ENCODE results near the gene FAM234B.

The FAM234B gene

DNA sequence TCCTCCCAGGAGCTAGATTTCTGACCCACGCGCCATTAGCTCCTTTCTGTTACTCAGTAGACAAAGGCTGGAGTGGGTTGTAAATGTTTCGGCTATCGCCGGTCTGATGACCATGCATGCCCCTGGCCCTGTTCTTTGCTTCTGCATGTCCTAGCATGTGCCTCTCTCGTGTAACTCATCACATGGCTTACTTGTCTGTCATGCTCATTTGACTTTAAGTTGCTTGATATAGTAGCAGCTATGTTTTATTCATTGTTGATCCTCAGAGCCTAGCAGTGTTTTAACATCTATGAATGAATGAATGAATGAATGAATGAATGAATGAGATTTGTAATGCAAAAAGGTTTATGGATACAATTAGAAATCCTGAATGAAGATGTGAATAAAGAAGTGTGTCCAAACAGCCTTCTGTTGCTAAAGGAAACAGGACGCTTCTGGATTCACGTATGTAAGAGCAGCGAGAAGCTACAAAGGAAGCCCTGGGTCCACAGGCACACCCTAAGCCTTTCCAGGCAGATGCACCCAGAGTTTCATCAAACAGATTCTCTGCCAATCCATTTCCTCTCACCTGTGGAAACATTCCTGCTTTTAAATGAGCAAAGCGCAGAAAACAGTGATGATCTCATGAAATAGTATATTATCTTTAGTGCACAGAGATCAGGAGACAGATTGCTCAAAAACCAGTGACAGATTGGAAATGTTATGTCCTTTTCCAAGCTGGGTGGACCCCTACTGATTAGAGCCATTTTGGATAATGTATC is 55.8 kb downstream of the FAM234B start:
- Histone ChIP-seq H3K9me3 (ENCODE audit: control insufficient read depth, low read length) (no peaks in the 10 kb centered on the region), H3K9ac (ENCODE audit: low read length) (peak overlapping the region; percentile 36), H3K36me3 (ENCODE audit: control insufficient read depth, insufficient read depth, low read length) (no peaks in the 10 kb centered on the region), H3K4me1 (ENCODE audit: control insufficient read depth, insufficient read depth, low read length) (peaks cover 42% of the 10 kb centered on the region), H3K4me3 (ENCODE audit: low read length) (no peak overlapping the region), H3K27me3 (ENCODE audit: control insufficient read depth, insufficient read depth, low read length) (no peaks in the 10 kb centered on the region)

DNA sequence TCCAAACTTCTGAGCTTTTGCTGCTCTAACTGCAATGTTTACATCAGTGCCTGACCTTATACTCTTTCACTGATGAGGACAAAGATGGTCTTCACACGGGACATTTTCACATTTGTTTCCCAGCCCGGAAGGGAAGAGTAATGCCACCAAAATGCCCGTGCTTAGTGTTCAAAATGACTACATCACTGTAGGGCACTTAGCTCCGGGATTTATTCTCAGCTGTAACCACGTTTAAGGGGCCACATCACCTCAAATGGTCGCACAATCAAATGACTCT is 56.4 kb downstream of the FAM234B start:
- H3K4me1 ChIP-seq (ENCODE audit: control insufficient read depth, insufficient read depth, low read length): peaks cover 42% of the 10 kb centered on the region
- no peaks in the 10 kb centered on the region for H3K36me3 ChIP-seq (ENCODE audit: control insufficient read depth, insufficient read depth, low read length)
- peak overlapping the region; percentile 36 for H3K9ac ChIP-seq (ENCODE audit: low read length)
- no peaks in the 10 kb centered on the region for H3K9me3 ChIP-seq (ENCODE audit: control insufficient read depth, low read length)
- no peak overlapping the region for H3K4me3 ChIP-seq (ENCODE audit: low read length)
- no peaks in the 10 kb centered on the region for H3K27me3 ChIP-seq (ENCODE audit: control insufficient read depth, insufficient read depth, low read length)

DNA sequence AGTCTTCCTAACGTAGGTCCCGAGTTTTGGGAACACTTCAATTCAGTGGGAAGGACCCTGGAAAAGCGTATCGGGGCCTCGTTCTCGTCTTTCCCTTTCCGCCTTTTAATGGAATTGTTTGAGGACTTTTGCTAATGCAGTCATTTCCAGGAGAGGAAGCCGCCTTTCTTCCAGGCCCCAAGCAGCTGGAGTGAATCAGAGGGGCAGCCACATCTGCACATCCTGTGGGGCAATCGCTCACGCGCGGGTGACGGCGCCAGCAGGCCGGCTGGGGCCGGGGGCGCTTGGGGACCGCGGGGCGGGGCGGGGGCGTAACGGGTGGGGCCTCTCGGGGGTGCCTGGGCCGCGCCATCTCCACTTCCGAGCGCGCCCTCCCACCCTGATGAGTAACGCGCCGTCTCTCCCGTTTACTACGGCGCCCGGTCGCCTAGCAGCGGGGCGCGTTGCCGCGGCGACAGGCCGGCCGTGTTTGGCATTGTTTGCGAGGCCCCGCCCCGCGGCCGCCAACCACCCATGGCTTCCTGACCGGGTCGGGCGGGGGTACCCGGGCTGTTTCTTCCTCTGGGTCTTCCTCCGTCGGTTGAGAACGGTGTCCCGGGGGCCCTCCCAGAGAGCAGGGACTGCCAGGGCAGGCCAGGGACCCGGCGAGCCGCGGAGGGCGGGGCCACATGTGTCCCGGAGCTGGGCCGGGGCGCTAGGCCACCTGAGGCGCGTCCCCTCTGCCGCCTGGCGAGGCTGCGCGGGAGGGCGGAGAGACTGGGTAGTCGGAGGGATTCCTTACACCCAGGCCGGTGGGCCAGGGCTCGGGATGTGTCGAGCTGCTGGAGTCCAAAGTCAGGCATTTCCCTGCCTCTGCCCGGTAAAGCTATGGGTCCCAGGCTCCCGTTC is 56.9 kb downstream of the FAM234B start:
- peak overlapping the region; percentile 67 for H3K9ac ChIP-seq (ENCODE audit: low read length)

DNA sequence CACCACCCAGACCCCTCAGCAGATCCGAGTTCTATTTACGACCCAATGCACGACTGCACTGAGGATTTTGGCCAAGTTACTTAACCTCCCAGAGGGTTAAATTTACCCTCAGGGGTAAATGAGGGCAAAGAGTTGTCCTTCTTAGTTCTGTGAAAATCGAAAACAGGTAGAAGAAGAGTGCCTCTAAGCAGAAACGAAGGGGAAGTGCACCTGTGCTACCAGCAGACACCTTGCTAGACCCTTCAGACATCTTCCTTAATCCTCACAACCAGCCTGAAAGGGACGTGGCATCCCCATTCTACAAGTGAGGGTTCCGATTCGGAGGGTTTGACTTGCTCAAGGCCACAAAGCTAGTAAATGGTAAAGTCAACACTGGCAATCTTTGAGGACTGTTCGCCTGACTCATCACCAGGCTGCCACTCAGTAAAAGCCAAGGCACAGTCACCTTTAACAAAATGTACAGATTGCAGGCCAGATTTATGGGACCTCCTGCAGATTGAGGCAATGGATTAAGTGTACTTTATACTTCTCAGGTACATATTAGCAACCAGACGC is 57.7 kb downstream of the FAM234B start:
- Histone ChIP-seq H3K9ac (ENCODE audit: low read length) (peak overlapping the region; percentile 67), H3K4me3 (ENCODE audit: low read length) (no peak overlapping the region), H3K36me3 (ENCODE audit: control insufficient read depth, insufficient read depth, low read length) (no peaks in the 10 kb centered on the region), H3K9me3 (ENCODE audit: control insufficient read depth, low read length) (no peaks in the 10 kb centered on the region), H3K4me1 (ENCODE audit: control insufficient read depth, insufficient read depth, low read length) (peaks cover 42% of the 10 kb centered on the region), H3K27me3 (ENCODE audit: control insufficient read depth, insufficient read depth, low read length) (no peaks in the 10 kb centered on the region)

More for the DNA sequence above, 56.9 kb downstream of the FAM234B start:
- peaks cover 42% of the 10 kb centered on the region for H3K4me1 ChIP-seq (ENCODE audit: control insufficient read depth, insufficient read depth, low read length)
- no peaks in the 10 kb centered on the region for H3K36me3 ChIP-seq (ENCODE audit: control insufficient read depth, insufficient read depth, low read length)
- H3K9me3 ChIP-seq (ENCODE audit: control insufficient read depth, low read length): no peaks in the 10 kb centered on the region
- no peaks in the 10 kb centered on the region for H3K27me3 ChIP-seq (ENCODE audit: control insufficient read depth, insufficient read depth, low read length)
- H3K4me3 ChIP-seq (ENCODE audit: low read length): no peak overlapping the region

DNA sequence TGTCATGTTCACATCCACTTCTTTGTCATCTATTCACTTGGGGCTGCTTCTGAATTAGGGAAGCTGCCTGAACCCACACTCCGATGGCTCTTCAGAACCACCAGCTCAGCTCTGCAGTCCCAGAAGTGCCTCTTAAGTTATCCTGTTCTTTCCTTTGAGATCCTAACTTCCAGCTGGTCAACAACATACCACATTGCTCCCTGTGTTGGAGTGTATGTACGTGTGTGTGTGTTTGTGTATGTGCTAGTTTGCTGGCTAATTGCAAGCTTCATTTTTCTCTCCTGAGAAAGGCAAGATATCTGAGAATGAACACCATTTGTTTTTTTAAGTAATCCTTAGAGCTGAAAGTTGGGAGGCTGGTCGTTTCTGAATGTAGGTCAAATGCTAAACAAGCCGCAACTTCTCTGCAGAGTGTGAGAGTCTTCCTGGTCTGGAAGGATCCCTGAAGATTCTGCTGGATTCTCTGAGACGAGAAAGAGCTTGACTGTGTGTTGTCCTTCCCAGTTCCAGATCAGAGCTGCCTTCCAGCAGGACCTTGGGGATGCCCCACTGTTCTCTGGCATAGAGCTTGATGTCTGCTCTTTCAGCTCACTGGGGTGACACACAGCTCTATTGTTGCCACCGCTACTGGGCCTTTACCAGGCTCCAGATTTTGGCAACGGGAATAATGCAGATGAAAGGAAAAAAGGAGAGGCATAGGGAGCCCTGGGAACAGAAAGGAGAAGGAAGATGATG is 58.4 kb downstream of the FAM234B start:
- Histone ChIP-seq H3K4me1 (ENCODE audit: control insufficient read depth, insufficient read depth, low read length) (peaks cover 35% of the 10 kb centered on the region), H3K36me3 (ENCODE audit: control insufficient read depth, insufficient read depth, low read length) (no peaks in the 10 kb centered on the region), H3K9ac (ENCODE audit: low read length) (no peak overlapping the region), H3K4me3 (ENCODE audit: low read length) (no peak overlapping the region), H3K27me3 (ENCODE audit: control insufficient read depth, insufficient read depth, low read length) (no peaks in the 10 kb centered on the region), H3K9me3 (ENCODE audit: control insufficient read depth, low read length) (no peaks in the 10 kb centered on the region)

DNA sequence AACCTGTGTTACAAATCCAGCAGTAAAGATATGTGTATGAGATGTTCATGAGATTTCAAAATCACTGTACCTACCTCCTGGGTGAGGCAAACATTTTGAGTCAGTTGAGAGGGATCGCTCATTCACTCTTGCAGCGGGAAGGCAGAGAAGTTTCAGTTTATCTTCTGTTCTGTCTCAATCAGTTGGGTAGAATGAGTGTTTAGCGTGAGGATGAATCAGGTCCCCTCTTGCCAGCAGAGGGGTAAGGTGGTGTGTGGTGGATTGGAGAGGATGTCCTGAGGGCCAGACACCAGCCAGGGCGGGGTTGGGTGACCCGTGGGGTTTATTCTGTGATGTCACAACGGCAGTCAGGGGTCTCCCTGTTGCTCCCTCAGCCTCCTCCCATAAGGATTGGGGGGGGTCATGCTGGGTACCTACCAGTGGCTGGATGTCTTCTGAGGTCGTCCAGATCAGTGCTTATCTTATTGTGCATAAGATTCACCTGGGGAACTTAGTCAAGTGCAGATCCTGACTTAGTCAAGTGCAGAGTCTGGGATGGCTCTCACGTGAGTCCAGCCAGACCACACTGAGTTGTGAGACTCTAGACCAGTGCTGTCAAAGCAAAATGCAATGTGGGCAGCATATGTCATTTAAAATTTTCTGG is 59.3 kb downstream of the FAM234B start, which contains the start of gene GSG1:
TSS of gene GSG1 (minus strand) at position 277 of the 643 bp plus-strand sequence. CDS start at position 122, 155 bp downstream.
- no peak within 1 kb of the TSS for H3K4me3 ChIP-seq (ENCODE audit: low read length)
- H3K4me1 ChIP-seq (ENCODE audit: control insufficient read depth, insufficient read depth, low read length): peaks cover 29% of the 10 kb centered on the region
- no peaks in the 10 kb centered on the region for H3K27me3 ChIP-seq (ENCODE audit: control insufficient read depth, insufficient read depth, low read length)
- no peaks in the 10 kb centered on the region for H3K36me3 ChIP-seq (ENCODE audit: control insufficient read depth, insufficient read depth, low read length)
- no peaks in the 10 kb centered on the region for H3K9me3 ChIP-seq (ENCODE audit: control insufficient read depth, low read length)
- H3K9ac ChIP-seq (ENCODE audit: low read length): no peak within 1 kb of the TSS

DNA sequence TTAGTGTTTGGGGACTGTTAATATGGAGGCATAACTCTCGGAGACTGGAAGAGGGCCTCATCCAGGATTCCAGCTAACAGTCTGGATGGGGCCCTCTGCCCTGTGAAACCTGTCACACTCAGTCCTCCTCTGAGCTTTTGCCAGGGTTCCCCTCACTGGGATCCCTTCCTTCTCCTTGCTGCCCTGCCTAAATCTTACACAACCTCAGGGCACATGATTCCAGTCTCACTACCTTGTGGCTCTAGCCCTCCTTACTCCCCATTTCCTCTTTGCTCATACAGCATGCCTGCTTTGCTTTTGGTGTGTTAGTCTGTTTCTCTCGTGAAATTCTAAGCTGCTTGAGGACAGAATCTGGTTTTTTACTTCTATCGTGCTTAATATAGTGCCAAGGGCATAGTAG is 60.2 kb downstream of the FAM234B start:
- Histone ChIP-seq H3K27me3 (ENCODE audit: control insufficient read depth, insufficient read depth, low read length) (no peaks in the 10 kb centered on the region), H3K9ac (ENCODE audit: low read length) (no peak overlapping the region), H3K9me3 (ENCODE audit: control insufficient read depth, low read length) (no peaks in the 10 kb centered on the region), H3K4me3 (ENCODE audit: low read length) (no peak overlapping the region), H3K4me1 (ENCODE audit: control insufficient read depth, insufficient read depth, low read length) (peaks cover 21% of the 10 kb centered on the region), H3K36me3 (ENCODE audit: control insufficient read depth, insufficient read depth, low read length) (no peaks in the 10 kb centered on the region)

DNA sequence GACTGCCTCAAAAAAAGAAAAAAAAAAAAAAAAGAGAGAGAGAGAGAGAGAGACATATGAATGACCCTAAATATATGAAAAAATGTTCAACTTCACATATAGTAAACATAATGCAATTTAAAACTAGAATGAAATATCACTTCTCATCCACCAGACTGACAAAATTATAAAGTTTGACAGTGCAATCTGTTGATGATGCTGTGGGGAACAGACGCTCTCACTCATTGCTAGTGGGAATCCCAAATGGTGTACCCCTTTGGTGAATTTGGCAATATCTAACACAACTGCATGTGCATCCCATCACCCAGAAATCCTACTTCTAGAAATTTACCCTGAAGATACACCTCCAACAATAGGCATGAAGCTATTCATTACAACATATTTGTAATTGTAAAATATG is 61.6 kb downstream of the FAM234B start:
- H3K9me3 ChIP-seq (ENCODE audit: control insufficient read depth, low read length): no peaks in the 10 kb centered on the region

DNA sequence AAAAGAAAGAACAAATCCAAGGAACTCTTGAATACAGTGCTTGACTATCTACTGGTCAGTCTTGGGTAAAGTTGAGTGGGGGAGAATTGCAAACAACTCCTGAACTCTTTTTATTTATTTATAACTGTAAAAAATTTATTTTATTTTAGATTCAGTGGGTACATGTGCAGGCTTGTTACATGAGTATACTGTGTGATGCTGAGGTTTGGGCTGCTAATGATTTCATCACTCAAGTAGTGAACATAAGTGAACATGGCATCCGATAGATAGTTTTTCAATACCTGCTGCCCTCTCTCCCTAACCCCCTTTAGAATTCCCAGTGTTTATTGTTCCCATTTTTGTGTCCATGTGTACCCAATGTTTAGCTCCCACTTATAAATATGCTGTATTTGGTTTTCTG is 62.5 kb downstream of the FAM234B start:
- Histone ChIP-seq H3K9ac (ENCODE audit: low read length) (no peak overlapping the region), H3K4me1 (ENCODE audit: control insufficient read depth, insufficient read depth, low read length) (peaks cover 10% of the 10 kb centered on the region), H3K9me3 (ENCODE audit: control insufficient read depth, low read length) (no peaks in the 10 kb centered on the region), H3K27me3 (ENCODE audit: control insufficient read depth, insufficient read depth, low read length) (no peaks in the 10 kb centered on the region), H3K4me3 (ENCODE audit: low read length) (no peak overlapping the region), H3K36me3 (ENCODE audit: control insufficient read depth, insufficient read depth, low read length) (no peaks in the 10 kb centered on the region)

More for the DNA sequence above, 61.6 kb downstream of the FAM234B start:
- no peaks in the 10 kb centered on the region for H3K36me3 ChIP-seq (ENCODE audit: control insufficient read depth, insufficient read depth, low read length)
- H3K27me3 ChIP-seq (ENCODE audit: control insufficient read depth, insufficient read depth, low read length): no peaks in the 10 kb centered on the region
- no peak overlapping the region for H3K4me3 ChIP-seq (ENCODE audit: low read length)
- H3K9ac ChIP-seq (ENCODE audit: low read length): no peak overlapping the region
- H3K4me1 ChIP-seq (ENCODE audit: control insufficient read depth, insufficient read depth, low read length): peaks cover 14% of the 10 kb centered on the region

DNA sequence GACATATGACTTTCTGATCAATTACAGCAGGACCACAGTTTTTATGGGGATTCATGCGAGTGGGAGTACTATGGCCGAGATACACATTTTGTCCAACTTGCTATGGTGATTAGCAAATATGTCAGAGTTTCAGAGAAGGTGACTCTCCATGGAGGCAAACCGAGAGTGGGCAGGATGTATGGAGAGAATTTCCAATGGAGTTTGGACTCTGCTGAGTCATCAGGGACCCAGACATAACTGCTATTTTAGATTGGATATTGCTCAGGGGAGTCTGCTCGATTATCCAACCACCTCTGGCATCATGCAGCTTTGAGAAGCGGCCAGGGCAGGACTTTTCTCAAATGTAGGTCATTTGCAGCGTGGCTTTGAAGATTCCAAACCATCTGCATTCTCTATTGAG is 68.8 kb downstream of the FAM234B start:
- Histone ChIP-seq H3K9me3 (ENCODE audit: control insufficient read depth, low read length) (no peaks in the 10 kb centered on the region), H3K9ac (ENCODE audit: low read length) (no peak overlapping the region), H3K4me3 (ENCODE audit: low read length) (no peak overlapping the region), H3K36me3 (ENCODE audit: control insufficient read depth, insufficient read depth, low read length) (no peaks in the 10 kb centered on the region), H3K4me1 (ENCODE audit: control insufficient read depth, insufficient read depth, low read length) (no peaks in the 10 kb centered on the region), H3K27me3 (ENCODE audit: control insufficient read depth, insufficient read depth, low read length) (peaks cover 3% of the 10 kb centered on the region)

DNA sequence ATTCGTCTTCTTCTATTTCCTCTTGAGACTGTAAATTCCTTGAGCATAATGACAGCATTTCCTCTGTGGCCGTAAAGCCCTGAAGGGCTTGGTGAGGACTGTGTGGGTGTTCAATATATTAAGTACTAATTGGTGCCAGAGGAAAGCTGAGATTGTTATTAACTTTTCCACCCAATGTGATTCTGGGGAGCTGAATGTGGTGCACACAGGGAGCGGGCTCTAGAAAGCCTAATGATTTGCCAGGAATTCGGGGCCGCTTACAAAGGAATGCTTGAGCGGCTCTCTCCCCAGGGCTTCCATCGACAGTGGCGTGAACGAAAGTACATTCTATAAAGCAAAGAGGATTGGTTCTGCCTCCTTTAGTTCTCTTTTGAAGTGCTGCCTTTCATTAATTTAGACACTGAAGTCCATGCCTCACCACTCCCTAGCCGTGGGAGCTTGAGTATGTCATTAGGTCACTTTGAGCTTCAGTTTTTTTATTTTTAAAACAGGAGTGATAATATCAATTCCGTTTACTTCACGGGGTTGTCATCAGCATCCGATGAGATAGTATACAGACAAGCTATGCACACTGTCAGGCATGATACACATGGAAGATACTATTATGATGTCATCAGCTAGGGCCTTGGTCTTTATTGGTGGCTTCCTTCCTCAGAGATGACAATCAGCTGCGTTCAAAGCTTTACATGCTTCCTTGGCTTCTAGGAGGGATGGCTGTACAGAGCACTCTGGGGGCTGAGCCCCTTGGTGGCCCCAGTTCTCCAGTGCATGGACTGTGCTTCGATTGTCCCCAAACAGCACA is 70.3 kb downstream of the FAM234B start:
- Histone ChIP-seq H3K4me1 (ENCODE audit: control insufficient read depth, insufficient read depth, low read length) (no peaks in the 10 kb centered on the region), H3K27me3 (ENCODE audit: control insufficient read depth, insufficient read depth, low read length) (peaks cover 3% of the 10 kb centered on the region), H3K9me3 (ENCODE audit: control insufficient read depth, low read length) (no peaks in the 10 kb centered on the region), H3K4me3 (ENCODE audit: low read length) (no peak overlapping the region), H3K36me3 (ENCODE audit: control insufficient read depth, insufficient read depth, low read length) (no peaks in the 10 kb centered on the region), H3K9ac (ENCODE audit: low read length) (no peak overlapping the region)

Data from mucosa of stomach (tissue), 1 donor.